22Rv1 (cell line): ENCODE results near the gene DZIP3.

ENCODE experiments used
- ZFX ChIP-seq: fragments of 450-650 bp; IDR thresholded peaks from 2 replicates; pipeline ENCODE4 v1.6.1; 2017; ENCODE audit warnings: antibody characterized with exemption, borderline replicate concordance
- TF ChIP-seq, protein P1 (sequence below): fragments of 450-650 bp; IDR thresholded peaks from 2 replicates; pipeline ENCODE4 v1.5.1; 2017; ENCODE audit warnings: mild to moderate bottlenecking

DNA sequence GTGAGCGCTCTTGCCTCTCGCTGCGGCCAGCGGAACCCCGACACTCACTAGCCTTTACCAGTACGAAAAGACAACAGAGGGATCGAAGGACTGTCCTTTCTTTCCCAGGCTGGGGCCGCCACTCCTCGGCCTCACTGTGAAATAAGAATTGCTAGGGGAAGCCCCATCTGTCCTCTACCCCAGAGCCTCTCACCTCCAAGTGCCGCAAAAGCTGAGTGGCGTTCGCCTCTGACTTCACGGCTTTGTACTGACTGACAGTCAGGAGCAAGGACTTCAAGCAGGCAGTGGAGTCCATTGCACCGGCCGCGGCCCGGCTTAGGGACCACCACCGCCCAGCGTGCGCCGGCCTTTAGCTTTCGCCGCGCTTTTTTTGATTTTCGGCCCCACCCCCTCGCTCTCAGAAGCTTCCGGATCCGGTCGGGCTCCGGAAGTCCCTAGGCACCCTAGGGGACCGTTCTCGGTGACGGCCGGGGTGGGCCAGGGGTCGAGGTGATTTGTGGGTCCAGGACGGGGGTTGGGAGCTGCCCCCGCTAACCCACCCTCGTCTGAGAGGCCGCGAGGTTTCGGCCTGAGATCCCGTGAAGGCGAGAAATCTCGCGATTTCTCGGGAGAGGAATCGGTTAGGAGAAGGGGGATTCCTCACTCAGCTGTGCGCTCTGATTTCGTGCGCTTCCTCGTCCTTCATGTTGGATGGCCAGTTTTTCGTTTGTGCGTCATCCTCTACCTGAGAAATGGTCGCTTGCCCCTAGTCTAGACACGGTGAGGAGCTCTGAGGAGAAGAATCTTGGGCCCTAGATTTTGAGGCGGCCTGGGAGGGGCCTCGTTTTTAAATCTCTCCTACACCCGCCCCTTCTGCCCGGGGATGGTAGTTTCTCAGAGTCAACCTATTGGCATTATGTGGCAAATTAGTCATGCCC is at the start of gene DZIP3, which contains the start of gene CIP2A:
- TF ChIP-seq, protein P1, sequence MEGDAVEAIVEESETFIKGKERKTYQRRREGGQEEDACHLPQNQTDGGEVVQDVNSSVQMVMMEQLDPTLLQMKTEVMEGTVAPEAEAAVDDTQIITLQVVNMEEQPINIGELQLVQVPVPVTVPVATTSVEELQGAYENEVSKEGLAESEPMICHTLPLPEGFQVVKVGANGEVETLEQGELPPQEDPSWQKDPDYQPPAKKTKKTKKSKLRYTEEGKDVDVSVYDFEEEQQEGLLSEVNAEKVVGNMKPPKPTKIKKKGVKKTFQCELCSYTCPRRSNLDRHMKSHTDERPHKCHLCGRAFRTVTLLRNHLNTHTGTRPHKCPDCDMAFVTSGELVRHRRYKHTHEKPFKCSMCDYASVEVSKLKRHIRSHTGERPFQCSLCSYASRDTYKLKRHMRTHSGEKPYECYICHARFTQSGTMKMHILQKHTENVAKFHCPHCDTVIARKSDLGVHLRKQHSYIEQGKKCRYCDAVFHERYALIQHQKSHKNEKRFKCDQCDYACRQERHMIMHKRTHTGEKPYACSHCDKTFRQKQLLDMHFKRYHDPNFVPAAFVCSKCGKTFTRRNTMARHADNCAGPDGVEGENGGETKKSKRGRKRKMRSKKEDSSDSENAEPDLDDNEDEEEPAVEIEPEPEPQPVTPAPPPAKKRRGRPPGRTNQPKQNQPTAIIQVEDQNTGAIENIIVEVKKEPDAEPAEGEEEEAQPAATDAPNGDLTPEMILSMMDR: no peak
- no peak for TF ChIP-seq ZFX
